H1 (cell line): Measurements from ENCODE around the gene DIO3. TPM values are rescaled to one million over a fixed set of nuclear protein-coding genes. Genes with fewer than 3 reads are reported as not detected.

Experiments
- CTCF ChIP-seq, 3 experiments: IDR thresholded peaks; 1 replicate in 2 of 3; 2 replicates in 1 of 3; pipeline versions ENCODE4 v1.5.1 to v1.6.1; 2011; ENCODE audit warnings: low read length in 3 of 3, mild to moderate bottlenecking in 3 of 3, inconsistent platforms in 2 of 3, low read depth in 1 of 3, moderate library complexity in 1 of 3; ENCODE audit not compliant: insufficient read depth in 1 of 3; ENCODE audit errors: control extremely low read depth in 1 of 3
- polyA plus RNA-seq, 7 experiments: library from polyadenylated mRNA; depleted of rRNA in 3 of 7; stranded (reverse) in 5 of 7; unstranded in 2 of 7; fragments of >200 nt in 5 of 7; fragments of 200-250 nt in 2 of 7; gene quantifications; 1 replicate in 5 of 7; 2 replicates in 1 of 7; 4 replicates in 1 of 7; pipeline versions ENCODE4 v1.2.1 to v1.2.3, GENCODE V29; 2011 to 2013; ENCODE audit warnings: missing spikeins in 2 of 7, mixed read lengths in 2 of 7
- total RNA-seq: library from RNA; stranded (reverse); fragmentation: NEBNext Ultra II Directional; extraction: Animal tissue kit (Norgen Biotek cat#: 25700); gene quantifications from 2 replicates; pipeline ENCODE4 v1.2.1, GENCODE V29; 2021

The DIO3 gene
- total and polyA plus RNA-seq, 2 of the 8 experiments (the other 6 are each of a cell fraction or from before 2014, with no cell fraction given), result 0.17 to 0.19 TPM

GRCh38 chr14:101543814-101544213 lies 17.5 kb upstream of the DIO3 start (continued):
- TF ChIP-seq CTCF (IDR thresholded peaks at IDR 0.05; ENCODE audit: control extremely low read depth in 1 of 3, insufficient read depth in 1 of 3, low read depth in 1 of 3, low read length in 3 of 3), result no peak
